SIG-M5 (cell line): Measurements from ENCODE around the gene FAM187B.

Experiments used
- DNase-seq: peaks from one replicate; lab custom pipeline; 2025; lab: John Stamatoyannopoulos, UW

FAM187B gene

DNA sequence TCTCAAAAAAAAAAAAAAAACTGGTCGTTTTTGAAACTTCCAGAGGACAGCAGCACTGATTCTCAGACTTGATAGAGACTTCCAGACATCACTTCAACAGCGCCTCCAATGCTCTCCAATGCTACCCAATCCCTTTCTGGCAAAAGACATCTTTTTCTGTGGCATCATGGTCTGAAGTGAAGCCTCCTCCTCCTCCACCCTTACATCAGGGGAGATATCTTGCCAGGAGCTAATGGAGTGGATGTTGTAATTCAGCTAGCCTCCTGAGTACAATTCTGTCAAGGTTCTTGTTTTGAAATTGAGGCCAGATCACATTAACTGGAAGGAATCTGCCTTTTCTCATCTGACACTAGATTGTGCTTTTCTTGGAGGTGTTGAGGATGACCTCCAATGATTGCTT, 49.8 kb downstream of the FAM187B start:
- no peak for DNase-seq

GRCh38 chr19:35177377-35178274, 50.9 kb downstream of the FAM187B start:
- no peak for DNase-seq

- DNase-seq, result no peak
Measured at GRCh38 chr19:35176181-35176570, 52.4 kb downstream of the FAM187B start.
